ENCODE measurements around the gene SLC17A8. TPM values are rescaled to one million over a fixed set of nuclear protein-coding genes. Genes with fewer than 3 reads are reported as not detected.
A peak's percentile ranks its signal among the peaks of the same experiment; 100 is the strongest.

The SLC17A8 gene
- total and polyA plus RNA-seq, 2 experiments from 2014 or later: not detected

GRCh38 chr12:100395811-100396210 is 38.9 kb downstream of the SLC17A8 start:
- Histone ChIP-seq H3K27me3 (no peaks in the 10 kb centered on the region), H3K4me1 (ENCODE audit: low read depth) (no peaks in the 10 kb centered on the region), H3K9me3 (ENCODE audit: low read depth) (no peaks in the 10 kb centered on the region), H3K27ac (no peak overlapping the region), H3K36me3 (no peaks in the 10 kb centered on the region), H3K4me3 (no peak overlapping the region)
- TF ChIP-seq CTCF (IDR thresholded peaks at IDR 0.05; ENCODE audit: low read depth, low read length): no peak
- DNase-seq (ENCODE audit: low read depth in 1 of 2, low spot score in 1 of 2): no peak

- Histone ChIP-seq H3K36me3 (no peaks in the 10 kb centered on the region), H3K27me3 (no peaks in the 10 kb centered on the region), H3K4me1 (ENCODE audit: low read depth) (no peaks in the 10 kb centered on the region), H3K27ac (no peak overlapping the region), H3K4me3 (no peak overlapping the region), H3K9me3 (ENCODE audit: low read depth) (no peaks in the 10 kb centered on the region)
- DNase-seq (ENCODE audit: low read depth in 1 of 2, low spot score in 1 of 2): no peak
- no peak for TF ChIP-seq CTCF (IDR thresholded peaks at IDR 0.05; ENCODE audit: low read depth, low read length)
Measured at GRCh38 chr12:100398307-100398706, 41.4 kb downstream of the SLC17A8 start.

GRCh38 chr12:100399095-100399494 is 42.2 kb downstream of the SLC17A8 start:
- no peak overlapping the region for H3K4me3 ChIP-seq
- no peaks in the 10 kb centered on the region for H3K4me1 ChIP-seq (ENCODE audit: low read depth)
- H3K9me3 ChIP-seq (ENCODE audit: low read depth): no peaks in the 10 kb centered on the region
- no peaks in the 10 kb centered on the region for H3K36me3 ChIP-seq
- H3K27me3 ChIP-seq: no peaks in the 10 kb centered on the region
- no peak for TF ChIP-seq CTCF (IDR thresholded peaks at IDR 0.05; ENCODE audit: low read depth, low read length)
- H3K27ac ChIP-seq: no peak overlapping the region
- DNase-seq (ENCODE audit: low read depth in 1 of 2, low spot score in 1 of 2): no peak

GRCh38 chr12:100401660-100402059 is 44.8 kb downstream of the SLC17A8 start:
- H3K36me3 ChIP-seq: no peaks in the 10 kb centered on the region
- DNase-seq (ENCODE audit: low read depth in 1 of 2, low spot score in 1 of 2): peak in 1 of 2 donors; percentile 66
- no peaks in the 10 kb centered on the region for H3K27me3 ChIP-seq
- H3K4me1 ChIP-seq (ENCODE audit: low read depth): no peaks in the 10 kb centered on the region
- H3K27ac ChIP-seq: no peak overlapping the region
- no peak overlapping the region for H3K4me3 ChIP-seq
- no peak for TF ChIP-seq CTCF (IDR thresholded peaks at IDR 0.05; ENCODE audit: low read depth, low read length)
- no peaks in the 10 kb centered on the region for H3K9me3 ChIP-seq (ENCODE audit: low read depth)

GRCh38 chr12:100402763-100403162 is 45.9 kb downstream of the SLC17A8 start:
- H3K27ac ChIP-seq: no peak overlapping the region
- no peaks in the 10 kb centered on the region for H3K4me1 ChIP-seq (ENCODE audit: low read depth)

More at GRCh38 chr12:100402763-100403162, 45.9 kb downstream of the SLC17A8 start:
- TF ChIP-seq CTCF (IDR thresholded peaks at IDR 0.05; ENCODE audit: low read depth, low read length): no peak
- H3K9me3 ChIP-seq (ENCODE audit: low read depth): no peaks in the 10 kb centered on the region
- no peak for DNase-seq (ENCODE audit: low read depth in 1 of 2, low spot score in 1 of 2)
- H3K4me3 ChIP-seq: no peak overlapping the region
- no peaks in the 10 kb centered on the region for H3K36me3 ChIP-seq
- H3K27me3 ChIP-seq: no peaks in the 10 kb centered on the region
